GM21381 (cell line): ENCODE results near the gene ZC2HC1B.

Source experiments
- ATAC-seq: cut with Tn5 transposase; IDR thresholded peaks from one replicate; pipeline ENCODE4 v1.9.1; 2021; ENCODE audit warnings: mild to moderate bottlenecking, moderate library complexity; ENCODE audit not compliant: unreplicated experiment

ZC2HC1B gene

DNA sequence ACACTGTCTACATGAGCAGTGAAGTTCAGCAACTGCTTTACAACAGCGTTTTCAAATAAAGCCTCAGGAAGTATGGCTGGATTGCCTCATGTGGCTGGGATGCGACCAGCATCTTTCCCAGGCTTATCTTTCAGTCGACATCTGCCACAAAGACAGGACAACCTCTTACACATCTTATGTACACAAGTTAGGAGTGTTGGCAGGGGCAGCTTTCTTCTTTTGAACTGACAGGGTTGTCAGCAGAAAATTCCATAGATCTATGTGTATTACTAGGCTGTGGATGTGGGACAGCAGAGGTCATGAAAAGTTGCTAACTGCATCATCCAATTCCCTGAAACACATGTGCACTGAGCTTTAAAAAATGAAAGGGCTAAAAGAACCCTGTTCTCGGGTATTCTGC, 95.7 kb downstream of the ZC2HC1B start:
- ATAC-seq = no peak

DNA sequence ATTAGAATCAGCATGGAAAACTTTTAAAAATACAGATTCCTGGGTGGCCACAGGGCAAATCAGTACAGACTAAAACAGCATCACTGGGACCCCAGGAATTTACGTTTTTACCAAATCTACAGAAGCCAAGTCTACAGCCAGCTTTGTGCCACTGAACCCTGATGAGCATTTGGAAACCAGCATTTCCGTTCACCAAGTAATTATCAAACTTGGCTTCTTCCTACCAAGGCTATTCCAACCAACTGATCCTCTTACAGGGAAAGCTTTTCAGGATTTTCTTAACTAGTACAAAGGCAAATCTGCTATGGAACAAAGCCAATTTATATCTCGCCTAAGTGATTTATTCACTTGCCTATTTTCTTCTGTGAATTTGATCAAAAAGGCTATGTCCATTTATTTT, 96.8 kb downstream of the ZC2HC1B start:
- ATAC-seq = no peak

DNA sequence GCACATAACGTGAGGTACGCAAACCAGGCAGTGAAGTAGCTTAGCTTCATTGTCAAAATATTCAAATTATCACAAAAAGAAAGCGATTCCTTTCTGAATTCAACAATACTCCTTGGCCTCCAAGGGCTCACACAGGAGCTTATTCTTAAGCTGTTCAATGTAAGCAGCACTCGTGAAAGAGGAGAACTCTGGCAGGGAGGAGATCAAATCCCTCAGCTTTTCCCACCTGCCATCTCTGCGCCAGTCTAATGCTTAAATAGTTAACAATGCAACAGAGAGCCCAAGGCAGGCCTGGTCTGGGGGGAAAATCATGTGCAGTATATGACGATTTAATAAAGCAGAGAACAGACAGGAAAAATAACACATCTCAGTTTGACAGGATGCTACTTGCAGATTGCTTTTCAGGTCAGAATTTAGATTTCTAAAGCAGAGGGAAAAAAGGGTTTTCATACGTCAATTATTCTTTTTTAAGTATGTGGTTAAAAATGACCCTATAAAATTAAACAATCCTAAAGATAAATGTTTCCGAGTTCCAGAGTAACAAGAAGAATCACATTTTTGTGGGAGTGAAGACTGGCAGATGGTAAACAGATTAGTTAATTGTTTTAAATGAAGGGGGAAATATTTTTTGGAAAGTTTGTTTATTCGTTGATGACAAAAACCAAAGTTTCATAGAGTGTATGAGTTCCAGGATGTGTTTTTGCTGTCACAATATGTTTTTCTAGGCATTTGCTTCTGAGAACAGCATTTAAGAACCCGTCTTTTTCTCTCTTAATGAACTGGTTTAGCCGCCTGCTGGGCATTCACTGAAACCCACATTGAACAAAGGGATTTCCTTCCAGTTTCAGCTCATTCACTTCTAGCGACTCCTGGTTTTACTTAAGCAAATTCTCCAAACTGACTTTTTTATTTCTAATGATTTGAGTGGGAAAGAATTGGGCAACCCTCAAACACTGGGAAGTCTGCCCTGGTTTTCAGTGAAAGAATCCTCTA, 97.9 kb downstream of the ZC2HC1B start:
- ATAC-seq = no peak

DNA sequence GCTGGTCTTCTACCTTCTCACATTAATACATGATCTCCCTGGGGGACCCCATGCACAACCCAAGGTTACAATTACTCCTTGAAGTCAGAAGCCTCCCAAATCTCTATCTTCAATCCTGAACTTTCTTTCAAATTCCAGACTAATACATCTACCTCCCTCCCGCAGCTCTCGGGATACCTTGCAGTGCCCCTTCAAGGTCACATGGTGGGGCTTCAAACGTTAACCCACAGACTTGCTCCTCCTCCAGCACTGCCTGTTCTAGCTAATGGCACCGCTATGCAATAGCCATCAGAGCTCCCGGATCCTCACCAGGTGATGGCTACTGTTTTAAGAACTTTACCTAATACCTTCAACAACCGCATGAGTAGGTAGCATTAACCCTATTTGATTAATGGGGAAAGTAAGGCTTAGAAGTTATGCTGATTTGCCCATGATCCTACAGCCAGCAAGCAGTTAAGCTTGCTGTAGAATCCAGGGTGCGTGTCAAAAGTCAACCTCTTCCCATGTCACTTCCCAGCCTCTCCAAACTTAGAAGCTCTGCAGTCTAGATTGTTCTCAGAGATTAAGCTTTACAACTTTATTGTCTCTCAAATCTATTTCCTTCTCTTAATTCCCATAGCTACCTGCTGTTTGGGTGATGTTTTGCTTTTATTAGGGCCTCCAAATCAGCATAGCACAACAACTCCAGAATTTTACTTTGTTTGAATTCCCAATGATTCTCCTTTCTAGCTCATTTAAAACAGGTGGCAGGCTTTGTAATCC, 99.1 kb downstream of the ZC2HC1B start:
- no peak for ATAC-seq

DNA sequence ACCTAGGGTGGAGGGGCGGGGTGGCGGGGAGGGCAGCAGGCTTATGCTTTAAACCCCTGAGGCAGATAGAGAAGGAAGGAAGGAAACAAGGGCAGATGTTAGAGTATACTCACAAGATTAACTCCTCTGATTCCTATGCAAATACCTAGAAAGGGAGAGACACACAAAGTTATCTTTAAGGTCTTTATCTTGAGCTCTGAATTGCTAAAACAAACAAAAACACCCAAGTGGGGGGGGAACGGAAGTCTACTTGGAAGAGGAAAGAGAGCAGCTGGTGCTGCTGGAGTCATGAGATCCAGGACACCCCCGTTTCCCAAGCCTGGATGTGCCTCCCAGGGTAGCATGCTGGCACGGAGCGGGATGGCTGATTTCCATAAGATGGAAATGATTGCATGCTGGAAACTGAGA, 100.4 kb downstream of the ZC2HC1B start:
- ATAC-seq = no peak

DNA sequence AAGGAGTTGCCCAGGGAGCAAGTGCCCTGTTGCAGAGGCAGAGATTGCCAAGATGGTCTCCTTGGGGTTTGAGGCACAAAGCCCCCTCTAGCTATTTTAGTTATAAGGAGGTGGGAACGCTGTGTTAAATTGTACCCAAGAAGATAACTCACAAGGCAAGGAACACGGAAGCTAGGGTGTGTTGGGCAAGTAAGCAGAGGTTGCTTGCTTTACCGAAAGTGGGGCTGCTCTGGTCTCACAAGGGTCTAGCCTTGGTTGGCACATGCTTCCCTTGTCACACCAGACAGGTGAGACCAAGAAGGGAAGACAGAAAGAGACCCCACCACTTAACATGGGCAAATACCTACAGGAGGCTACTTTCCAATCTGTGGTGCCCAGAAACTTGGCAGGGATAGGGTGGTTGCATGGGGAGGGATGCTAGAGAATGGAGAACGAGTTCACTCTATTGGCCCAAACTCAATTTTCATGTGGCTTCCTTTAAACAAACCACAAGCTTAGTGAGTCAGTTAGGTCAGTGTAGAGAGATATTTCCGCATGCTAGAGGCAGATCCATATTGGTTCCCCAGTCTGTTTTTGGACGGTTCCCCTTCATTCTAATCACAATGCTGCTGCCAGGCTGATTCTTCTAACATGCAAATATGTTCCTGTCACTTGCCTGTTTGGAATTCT, 101.4 kb downstream of the ZC2HC1B start:
- ATAC-seq = no peak

DNA sequence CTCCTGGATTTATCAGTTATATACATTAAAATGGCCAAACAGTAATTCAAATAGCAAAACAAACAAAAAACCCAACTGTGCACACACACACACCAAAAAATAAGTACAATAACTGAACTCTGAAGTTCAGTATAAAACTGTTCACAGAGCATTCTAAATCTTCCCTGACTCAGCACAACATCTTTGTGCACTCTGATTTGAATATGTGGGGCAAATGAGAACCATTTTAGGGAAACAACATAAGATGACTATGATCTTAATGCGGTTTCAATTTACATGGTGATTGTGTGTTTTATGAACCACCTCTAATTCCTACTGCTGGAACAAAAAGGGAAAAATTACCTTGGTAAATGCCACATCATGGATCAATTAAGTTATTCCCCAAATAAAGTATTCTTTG, 102.0 kb downstream of the ZC2HC1B start:
- ATAC-seq = no peak

DNA sequence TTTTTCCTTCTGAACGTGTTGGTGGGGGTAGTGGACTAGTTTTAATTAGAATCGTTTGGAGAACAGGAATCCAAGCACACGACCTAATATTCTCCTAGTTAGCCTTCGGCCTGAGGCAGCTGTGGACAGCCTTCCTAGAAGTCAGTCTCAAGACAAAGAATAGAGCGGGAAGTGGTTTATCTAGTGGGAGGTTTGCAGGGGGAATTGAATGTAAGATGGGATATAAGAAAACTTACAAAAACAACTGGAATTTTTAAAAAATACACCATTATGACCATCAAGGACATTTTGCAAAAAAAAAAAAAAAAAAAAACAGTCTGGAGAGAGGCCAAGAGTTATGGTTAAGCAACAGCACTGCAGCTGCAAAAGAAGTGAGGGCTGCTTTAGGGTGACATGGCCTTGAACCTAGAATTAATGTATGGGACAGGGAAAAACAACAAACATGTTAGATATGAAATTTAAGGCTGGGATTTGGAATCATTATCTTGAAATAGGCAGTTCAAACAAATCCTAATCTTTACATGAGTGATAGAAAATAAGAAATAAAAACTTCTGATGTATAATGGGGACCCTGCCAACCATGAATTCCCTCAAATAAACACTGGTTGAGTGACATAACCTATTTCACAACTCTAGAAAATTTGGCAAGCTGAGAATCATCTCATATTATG, 103.6 kb downstream of the ZC2HC1B start:
- ATAC-seq = no peak

DNA sequence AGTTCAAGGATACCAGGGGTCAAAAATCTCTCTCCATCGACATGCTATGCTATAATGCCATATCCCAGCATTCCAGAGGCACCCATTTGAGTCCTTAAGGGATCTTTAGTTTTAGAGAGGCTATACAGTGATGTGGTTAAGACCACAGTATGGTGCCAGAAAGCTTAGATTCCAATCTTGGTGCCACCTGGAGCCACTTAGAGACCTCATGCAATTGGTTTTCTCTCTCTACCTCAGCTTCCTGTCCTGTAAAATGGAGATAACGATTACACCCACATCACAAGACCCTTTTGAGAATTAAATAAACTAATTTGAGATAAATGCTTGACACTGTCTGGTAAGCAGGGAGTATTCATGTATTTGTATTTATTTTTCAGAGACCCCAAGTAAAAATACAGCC, 104.8 kb downstream of the ZC2HC1B start:
- no peak for ATAC-seq

DNA sequence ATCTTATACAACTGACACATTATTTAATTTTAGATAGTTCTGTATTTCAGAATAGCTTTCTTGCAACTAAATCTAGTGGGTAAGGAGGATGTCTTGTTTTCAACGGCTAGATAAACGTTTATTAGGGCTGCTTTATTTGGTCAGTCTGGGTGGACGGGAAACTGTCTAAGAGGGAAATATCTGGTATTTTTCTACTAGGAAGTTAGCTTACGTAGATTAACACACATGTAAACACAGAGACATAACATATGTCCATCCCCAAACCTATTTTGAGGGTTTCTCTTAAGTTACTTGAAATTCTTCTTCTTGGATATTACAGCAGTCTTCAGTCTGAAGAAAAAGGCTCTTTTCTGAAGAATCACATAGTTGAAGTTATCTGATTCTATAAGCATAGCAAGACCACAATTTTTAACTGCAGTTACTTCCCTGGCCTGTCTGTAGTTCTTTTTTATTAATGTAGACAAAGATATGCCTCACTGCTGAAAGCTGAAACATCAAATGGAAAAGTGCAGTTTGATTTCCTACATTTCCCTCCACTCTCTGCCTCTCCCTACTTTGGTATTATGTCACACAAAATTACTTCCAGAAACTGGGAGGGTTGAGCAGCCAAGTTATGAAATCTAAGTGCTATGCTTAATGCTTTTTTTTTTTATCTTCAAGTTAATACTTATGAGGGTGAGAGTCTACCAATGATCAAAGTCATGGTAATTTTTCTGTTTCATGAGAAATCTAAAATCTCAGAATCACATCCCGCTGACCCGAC, 106.4 kb downstream of the ZC2HC1B start:
- ATAC-seq = no peak

DNA sequence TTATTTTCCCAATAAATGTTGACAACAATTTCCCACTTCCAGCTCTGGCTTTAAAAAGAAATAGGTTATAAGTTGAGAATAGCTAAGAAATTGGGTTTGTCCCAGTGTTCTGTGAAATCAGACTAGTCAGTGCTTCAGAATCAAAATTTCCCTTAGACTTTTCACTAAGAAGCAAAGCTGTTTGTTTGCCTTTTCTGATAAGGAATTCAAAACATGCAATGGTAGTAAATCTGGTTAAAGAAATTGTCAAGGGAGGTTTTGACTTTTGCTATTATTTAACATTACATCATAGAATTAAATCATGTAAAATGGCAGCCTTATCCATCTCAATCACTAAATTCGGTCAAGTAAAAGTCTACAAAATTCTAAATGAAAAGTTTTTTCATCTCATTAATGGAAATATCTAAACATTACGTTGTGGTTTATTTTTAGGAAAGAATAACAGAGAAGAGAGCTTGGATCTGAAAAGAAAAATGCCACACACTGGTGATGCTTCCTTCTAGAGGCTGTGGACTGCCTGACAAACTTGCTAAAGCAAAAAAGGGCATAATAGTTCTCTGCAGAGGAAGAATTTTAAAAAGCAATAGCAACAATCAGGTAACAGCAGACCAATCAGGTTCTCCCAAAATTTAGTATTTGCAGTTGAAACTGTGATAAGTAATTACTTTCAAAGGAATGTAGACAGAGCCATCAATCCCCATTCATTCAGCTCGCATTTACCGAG, 107.4 kb downstream of the ZC2HC1B start:
- ATAC-seq = no peak

DNA sequence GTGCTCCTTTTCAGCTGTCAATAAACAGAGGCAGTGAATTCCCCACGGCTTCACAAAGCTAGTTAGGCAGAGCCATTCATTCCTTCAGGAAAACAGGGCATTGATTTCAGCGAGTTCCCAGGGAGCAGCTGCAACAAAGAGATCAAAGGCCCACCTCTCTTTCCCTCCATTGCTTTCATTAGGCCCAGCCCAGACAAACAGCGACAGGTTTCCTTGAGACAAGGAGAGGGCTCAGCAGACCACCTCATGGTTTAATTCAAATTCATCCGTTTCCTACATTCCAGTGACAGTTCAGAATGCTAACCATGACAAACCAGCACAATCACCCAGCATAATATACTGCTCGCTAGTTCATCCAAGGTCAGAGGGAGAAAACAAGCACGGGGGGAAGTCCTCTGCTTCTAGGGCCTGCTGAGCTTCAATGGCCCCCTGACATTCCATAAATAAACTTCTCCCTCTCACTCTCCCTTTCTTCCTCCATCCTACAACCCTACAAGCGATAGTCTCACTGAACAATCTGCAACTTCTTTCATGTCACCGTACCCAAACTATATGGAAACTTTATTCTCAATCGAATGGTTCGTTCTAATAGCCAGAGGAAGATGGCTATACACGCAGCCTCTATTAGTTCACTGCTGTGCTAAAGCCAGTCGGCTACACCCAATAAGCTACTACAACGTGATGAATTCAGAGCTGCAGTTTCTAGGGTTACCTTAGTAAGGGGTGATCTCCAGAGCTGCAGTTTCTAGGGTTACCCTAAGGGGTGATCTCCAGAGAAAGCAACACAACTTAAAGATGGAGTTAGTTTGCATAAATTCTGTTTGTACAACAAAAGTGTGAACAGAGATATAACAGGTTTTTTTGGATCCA, 109.1 kb downstream of the ZC2HC1B start:
- ATAC-seq = no peak

DNA sequence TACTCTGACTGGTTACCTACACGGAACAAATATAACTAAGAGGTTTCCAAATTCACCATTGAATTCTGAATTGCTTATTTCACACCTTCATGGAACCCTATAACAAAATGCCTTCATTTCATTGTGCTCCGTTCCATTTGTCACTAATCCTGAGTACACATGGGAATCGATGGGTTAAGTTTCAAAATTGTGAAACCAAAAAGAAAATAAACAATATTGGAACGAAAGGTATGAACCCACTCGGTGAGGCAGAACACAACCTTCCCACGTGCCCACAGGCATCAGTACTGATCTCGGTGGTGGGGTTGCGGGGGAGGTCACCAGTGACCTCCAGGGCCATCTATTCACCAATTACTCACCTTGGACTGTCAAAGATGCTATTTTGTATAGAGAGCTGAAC, 109.8 kb downstream of the ZC2HC1B start:
- ATAC-seq = no peak

DNA sequence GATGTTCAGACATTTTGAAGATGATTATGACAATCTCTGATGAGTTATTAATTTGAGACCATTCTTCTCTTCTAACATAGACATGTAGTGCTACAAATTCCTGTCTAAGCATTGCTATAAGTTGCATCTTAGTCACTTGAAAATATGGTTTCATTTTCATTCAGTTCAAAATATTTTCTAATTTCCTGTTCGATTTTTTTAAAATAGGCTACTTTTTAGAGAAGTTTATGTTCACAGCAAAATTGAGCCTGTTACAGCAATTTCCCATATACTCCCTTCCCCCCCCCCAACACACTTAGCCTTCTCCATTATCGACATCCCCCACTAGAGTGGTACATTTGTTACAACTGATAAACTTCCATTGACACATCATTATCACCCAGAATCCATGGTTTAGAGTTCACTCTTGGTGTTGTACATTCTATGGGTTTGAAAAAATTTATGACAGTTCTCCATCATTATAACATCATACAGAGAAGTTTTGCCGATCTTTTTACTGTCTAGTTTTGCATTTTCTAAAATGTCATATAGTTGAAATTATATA, 112.6 kb downstream of the ZC2HC1B start:
- no peak for ATAC-seq

DNA sequence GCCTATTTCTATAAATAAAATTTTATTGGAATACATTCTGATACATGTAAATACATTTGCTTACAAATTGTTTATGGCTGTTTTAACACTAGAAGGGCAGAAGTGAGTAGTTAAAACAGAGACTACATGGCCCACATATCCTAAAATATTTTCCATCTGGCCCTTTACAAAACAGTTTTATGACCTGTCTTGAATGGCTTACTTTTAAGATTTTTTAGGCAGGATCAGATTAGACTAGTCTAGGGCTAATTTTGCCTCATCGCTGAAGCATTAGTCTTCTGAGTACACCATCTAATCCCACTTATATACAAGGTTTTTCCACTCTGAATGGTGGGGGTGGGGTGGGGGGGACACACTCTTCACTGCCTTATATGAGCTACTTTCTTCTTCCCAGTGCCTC, 116.6 kb downstream of the ZC2HC1B start:
- no peak for ATAC-seq

DNA sequence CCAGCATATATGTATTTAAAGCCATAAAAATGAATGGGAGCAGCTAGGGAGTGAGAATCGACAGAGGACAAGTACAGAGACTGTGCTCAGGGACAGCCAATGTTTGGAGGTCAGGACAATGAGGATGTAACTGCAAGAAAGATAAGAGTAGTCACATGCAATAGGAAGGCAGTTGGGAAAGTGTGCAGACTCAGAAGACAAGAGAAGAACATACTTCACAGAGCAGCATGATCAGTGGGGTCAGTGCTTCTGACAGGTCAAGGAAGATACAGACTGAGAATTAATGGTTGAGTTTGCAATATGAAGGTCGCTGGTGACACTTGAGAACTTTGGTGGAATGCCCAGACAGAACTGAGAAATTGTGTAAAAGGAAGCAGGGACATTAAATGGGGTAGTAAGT, 118.7 kb downstream of the ZC2HC1B start:
- no peak for ATAC-seq

DNA sequence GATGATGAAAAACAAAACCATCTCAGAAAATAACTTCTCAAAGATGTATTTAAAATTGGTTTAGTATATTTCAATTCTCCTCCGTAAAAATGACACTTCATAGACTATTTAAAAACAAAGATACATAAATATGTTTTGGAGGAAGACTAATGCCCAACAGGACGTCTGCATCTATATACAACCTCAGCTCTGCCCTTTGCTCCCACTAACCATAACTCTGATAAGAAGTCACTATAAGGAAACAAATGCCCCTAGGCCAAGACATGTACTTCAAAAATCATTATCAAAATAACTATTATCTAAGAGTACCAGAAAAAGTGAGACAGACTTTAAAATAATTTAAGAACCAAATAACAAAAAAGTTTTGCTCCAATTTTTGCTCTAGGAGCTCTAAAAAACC, 120.4 kb downstream of the ZC2HC1B start:
- ATAC-seq = no peak

DNA sequence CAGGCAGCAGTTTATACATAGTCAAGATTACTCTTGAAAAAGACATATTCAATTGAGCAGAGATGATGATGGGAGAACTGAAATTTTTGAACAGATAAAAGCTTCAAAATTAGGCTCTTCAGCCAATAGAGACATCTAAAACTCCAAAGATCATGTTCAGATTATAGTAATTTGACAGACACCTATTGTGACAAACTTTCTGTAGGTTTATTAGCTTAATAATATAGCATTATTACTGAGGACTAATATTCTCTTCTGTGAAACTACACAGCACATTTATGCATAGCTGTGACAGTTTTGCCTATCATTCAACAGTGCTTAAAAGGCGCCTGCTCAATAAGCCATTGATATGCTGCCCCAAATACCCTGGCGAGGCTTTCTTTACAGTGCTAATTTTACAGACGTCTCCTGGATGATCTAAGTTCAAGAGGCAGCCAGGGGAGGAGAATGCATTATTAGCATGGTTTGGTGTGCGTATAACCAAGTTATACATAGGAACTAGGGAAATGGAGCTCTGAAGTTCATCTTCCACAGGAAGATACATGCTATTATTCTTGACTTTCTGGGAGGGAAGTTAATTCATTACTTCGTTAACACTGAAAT, 122.3 kb downstream of the ZC2HC1B start:
- no peak for ATAC-seq
